ENCODE measurements around the gene PSMA7.

Gene PSMA7

DNA sequence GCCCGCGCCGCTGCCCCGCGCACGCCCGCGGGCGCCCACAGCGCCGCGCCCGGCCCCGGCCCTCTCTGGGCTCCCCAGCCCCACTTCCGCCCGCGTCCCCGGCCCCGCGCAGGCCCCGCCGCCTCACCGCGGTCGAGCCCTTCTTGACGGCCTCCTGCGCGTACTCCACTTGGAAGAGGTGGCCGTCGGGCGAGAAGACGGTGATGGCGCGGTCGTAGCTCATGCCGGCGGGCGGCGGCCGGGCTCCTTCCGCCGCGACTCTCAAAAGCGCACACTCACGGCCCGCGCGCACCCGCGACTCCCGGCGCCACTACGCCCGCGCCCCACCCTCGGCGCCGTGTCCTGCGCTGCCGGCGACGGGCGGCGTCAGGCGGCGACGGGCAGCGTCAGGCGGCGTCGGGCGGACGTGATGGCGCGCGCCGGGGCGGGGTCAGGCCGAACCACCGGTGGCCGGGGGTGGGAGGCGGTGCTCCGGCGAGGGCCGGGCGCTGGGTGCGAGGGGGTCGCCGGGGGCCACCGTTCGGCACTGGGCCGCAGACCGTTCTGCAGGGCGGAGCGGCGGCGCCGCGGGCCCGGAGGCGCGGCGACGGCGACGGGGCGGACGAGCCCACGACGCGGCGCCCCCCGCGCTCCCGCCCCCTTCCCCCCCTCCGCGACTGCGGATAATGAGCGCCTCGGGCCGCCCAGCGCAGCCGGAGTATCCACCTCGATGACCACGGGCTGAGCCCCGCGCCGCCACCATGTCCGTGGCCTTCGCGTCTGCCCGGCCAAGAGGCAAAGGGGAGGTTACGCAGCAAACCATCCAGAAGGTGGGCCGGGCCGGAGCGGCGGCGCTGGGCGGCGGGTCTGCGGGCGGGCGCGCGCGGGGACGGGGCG is at the start of gene PSMA7, which contains the start of gene SS18L1:
TSS of gene PSMA7 (minus strand) at position 314 of the 876 bp plus-strand sequence. CDS start at position 223, 91 bp downstream.
TSS of gene SS18L1 (plus strand) at position 689 of the 876 bp plus-strand sequence. CDS start at position 741, 52 bp downstream.
- H3K9ac ChIP-seq (ENCODE audit: low read length), result peak within 1 kb of the TSS; percentile 54
- no peaks in the 10 kb centered on the region for H3K9me3 ChIP-seq (ENCODE audit: low read length)
- peaks cover 18% of the 10 kb centered on the region for H3K36me3 ChIP-seq (ENCODE audit: insufficient read depth, low read length)
- H3K4me3 ChIP-seq (ENCODE audit: low read depth in 1 of 2, low read length in 2 of 2), result peak within 1 kb of the TSS; percentile 68 to 81
- no peaks in the 10 kb centered on the region for H3K27me3 ChIP-seq (ENCODE audit: control insufficient read depth in 1 of 2, insufficient read depth in 2 of 2, low read length in 2 of 2)
- H3K4me1 ChIP-seq (ENCODE audit: insufficient read depth, low read length), result peaks cover 33% of the 10 kb centered on the region
- peak within 1 kb of the TSS; percentile 75 for H3K27ac ChIP-seq (ENCODE audit: low read depth, low read length)

DNA sequence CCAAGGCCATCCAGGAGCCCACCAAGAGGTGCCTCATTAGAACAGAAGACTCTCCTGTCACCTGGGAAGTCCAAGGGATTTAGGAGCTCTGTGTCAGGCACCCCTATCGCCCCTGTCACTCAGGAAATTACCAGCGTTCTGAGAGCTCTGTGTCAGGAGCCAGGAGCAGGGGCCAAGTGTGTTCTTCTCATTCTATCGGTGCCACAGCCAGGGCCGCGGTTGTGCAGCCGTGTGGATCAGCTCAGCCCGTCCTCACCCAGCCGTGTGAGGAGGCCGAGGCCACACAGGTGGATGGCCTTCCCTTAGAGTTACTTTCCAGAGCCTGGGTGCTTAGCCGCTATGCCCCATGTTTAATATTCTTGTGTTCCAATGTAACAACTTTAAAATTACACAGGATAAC is 49.4 kb upstream of the PSMA7 start:
- Histone ChIP-seq H3K4me3 (ENCODE audit: low read depth in 1 of 2, low read length in 2 of 2) (no peak overlapping the region), H3K9me3 (ENCODE audit: low read length) (no peaks in the 10 kb centered on the region), H3K27me3 (ENCODE audit: control insufficient read depth in 1 of 2, insufficient read depth in 2 of 2, low read length in 2 of 2) (no peaks in the 10 kb centered on the region), H3K27ac (ENCODE audit: low read depth, low read length) (no peak overlapping the region), H3K4me1 (ENCODE audit: insufficient read depth, low read length) (no peaks in the 10 kb centered on the region), H3K9ac (ENCODE audit: low read length) (no peak overlapping the region), H3K36me3 (ENCODE audit: insufficient read depth, low read length) (peaks cover 21% of the 10 kb centered on the region)

DNA sequence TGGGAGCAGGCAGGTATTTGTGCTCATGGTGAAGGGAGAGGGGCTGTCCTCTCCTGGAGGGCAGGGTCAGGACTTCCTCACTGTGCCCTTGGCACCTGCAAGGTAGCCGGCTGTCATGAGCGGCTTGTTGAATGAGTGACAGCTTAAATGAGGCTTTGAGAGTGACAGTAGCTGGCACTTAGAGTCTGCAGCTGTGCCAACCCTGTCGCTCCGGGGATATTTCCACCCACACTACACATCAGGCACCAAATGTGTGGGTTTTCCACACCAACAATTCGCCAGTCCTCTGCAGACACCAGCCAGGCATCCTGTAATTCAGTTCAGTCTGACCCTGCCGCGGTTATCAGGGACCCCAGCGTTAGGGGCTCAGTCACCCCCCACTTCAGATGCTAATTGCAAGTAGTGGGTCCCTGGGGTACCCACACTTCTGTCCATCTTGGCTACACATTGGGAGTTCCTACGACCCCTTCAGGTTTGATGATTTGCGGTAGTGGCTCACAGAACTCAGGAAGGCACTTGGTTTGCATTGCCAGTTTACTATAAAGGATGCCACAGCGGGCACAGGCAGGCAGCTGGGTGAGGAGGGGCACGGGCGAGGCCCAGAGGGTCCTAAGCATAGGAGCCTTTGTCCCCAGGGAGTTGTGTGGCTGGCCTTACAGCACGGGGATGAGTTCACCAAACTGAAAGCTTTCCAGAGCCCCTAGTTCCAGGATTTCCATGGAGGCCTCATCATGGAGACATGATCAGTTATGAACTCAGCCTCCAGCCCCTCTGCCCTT is 48.8 kb upstream of the PSMA7 start:
- Histone ChIP-seq H3K4me1 (ENCODE audit: insufficient read depth, low read length) (no peaks in the 10 kb centered on the region), H3K27me3 (ENCODE audit: control insufficient read depth in 1 of 2, insufficient read depth in 2 of 2, low read length in 2 of 2) (no peaks in the 10 kb centered on the region), H3K4me3 (ENCODE audit: low read depth in 1 of 2, low read length in 2 of 2) (no peak overlapping the region), H3K36me3 (ENCODE audit: insufficient read depth, low read length) (peaks cover 15% of the 10 kb centered on the region), H3K9me3 (ENCODE audit: low read length) (no peaks in the 10 kb centered on the region), H3K9ac (ENCODE audit: low read length) (no peak overlapping the region), H3K27ac (ENCODE audit: low read depth, low read length) (no peak overlapping the region)

DNA sequence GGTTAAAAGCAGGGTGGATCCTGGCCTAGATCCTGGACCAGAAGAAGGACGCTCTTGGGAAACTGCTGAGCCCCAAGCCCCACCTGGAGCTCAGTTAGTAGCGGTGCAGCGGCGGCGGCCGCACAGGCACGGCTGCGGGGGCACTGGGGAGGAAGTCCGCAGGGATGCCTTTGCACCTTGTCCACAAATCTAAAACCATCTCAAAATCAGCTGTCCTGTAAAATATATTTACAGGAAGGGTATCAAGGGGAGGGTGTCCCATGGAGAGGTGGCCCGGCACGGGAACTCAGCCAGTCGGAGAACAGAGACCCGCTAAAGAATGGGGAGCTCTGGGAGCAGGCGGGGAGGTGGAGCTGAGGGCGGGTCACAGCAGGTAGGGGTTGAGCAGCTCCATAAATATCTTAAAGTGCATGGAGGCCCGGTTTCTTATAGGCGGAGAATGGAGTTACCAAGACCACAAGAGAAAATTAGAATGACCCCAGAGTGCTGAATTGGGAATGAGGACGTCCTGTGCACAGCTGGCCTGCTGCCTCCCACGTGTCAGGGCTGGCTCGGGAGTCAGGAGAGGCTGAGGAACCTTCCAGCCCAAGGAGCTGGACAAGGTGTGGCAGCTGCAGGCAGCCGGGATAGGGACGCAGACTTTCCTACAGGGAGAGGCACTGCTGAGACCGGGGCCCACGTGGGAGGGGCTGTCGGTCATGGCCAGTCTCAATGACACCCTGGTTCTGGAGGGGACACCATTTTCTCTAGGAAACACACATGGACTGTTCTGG is 47.6 kb upstream of the PSMA7 start:
- Histone ChIP-seq H3K9me3 (ENCODE audit: low read length) (no peaks in the 10 kb centered on the region), H3K4me3 (ENCODE audit: low read depth in 1 of 2, low read length in 2 of 2) (no peak overlapping the region), H3K27ac (ENCODE audit: low read depth, low read length) (no peak overlapping the region), H3K27me3 (ENCODE audit: control insufficient read depth in 1 of 2, insufficient read depth in 2 of 2, low read length in 2 of 2) (no peaks in the 10 kb centered on the region), H3K9ac (ENCODE audit: low read length) (no peak overlapping the region), H3K4me1 (ENCODE audit: insufficient read depth, low read length) (no peaks in the 10 kb centered on the region), H3K36me3 (ENCODE audit: insufficient read depth, low read length) (peaks cover 15% of the 10 kb centered on the region)

DNA sequence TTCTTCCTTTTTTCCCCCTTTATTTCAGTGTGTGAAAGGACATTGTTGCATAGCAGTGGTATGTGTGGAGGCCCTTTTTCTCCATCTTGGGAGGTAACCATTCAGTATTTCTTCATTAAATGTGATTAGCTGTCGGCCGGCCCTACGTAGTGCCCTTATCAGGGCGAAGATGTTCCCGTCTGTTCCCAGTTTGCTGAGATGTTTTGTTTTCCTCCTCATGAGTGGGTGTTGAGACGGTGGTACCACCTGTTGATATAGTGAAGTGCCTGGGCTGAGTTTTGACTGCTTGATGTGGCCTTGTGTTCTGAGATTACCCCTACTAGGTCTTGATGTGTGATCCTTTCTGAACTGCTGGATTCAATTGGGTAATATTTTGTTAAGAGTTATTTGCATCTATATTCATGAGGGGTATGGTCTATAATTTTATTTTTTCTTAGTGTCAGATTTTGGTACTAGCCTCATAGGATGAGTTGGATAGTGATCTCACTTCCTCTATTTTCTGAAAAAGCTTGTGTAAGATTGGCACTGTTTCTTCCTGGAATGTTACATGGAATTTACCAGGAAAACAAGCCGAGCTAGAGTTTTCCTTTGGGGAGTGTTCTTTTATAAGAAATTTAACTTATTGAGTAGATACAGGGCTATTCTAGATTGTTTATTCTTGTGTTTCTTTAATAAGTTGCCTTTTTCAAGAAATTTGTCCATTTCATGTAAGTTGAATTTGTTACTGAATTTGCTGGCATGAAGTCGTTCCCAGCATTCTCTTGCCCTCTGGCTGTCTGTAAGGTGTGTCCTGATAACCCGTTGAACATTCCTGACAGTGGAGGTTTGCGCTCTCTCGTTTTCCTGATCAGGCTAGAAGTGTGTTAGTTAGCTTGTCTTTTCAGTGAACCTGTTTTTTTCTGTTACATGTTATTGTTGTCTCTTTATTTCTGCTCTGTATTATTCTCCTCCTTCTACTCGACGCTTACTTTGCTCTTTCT is 44.0 kb upstream of the PSMA7 start:
- H3K4me1 ChIP-seq (ENCODE audit: insufficient read depth, low read length), result peaks cover 16% of the 10 kb centered on the region
- H3K9me3 ChIP-seq (ENCODE audit: low read length), result no peaks in the 10 kb centered on the region
- H3K9ac ChIP-seq (ENCODE audit: low read length), result no peak overlapping the region
- no peak overlapping the region for H3K27ac ChIP-seq (ENCODE audit: low read depth, low read length)
- H3K36me3 ChIP-seq (ENCODE audit: insufficient read depth, low read length), result peaks cover 15% of the 10 kb centered on the region
- H3K27me3 ChIP-seq (ENCODE audit: control insufficient read depth in 1 of 2, insufficient read depth in 2 of 2, low read length in 2 of 2), result no peaks in the 10 kb centered on the region
- no peak overlapping the region for H3K4me3 ChIP-seq (ENCODE audit: low read depth in 1 of 2, low read length in 2 of 2)

DNA sequence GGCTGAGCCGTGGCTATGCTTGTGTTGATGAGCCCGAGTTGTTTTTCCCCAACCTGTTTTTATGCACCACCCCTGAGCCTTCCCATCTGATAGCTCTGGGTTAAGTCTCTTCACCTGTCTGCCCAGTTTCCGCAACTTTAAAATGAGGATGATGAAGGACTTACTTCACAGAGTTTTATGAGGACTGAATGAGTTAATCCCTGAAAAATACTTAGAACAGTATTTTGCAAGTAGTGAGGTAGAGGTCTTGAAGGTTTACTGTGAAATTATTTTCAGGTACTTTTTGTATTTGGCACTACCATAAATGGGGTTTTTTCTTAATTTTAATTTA is 42.9 kb upstream of the PSMA7 start:
- Histone ChIP-seq H3K9ac (ENCODE audit: low read length) (no peak overlapping the region), H3K27ac (ENCODE audit: low read depth, low read length) (no peak overlapping the region), H3K4me3 (ENCODE audit: low read depth in 1 of 2, low read length in 2 of 2) (no peak overlapping the region)

DNA sequence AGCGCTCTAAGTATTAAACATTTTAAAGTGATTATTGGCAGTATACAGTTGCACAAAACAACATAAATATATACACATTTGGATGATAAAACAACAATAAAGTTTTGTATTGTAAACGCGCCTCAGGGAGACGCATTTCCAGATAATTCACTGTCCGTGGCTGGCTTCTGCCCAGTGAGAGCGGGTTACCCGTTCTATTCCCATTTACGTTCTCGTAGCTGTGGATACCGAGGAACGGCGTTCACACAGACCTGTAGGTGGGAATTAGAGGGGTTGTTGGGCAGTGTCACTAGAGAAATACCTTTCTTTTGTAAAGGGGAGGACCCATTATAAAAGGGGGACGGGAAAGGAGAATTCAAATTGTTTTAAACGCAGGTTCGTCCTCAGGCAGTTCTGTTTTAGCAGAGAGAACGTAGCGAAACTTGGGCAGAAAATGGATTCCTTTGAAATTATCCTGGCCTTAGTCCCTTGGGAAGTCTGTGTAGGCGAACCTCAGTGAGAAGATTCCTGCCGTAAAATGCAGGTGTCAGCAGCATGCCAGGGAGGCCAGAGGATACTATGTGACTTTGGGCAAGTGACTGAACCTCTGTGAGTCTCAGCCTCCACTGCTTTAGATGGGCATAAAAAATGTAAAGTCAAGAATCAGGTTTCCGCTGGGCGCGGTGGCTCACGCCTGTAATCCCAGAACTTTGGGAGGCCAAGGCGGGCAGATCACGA is 40.4 kb upstream of the PSMA7 start:
- no peaks in the 10 kb centered on the region for H3K27me3 ChIP-seq (ENCODE audit: control insufficient read depth in 1 of 2, insufficient read depth in 2 of 2, low read length in 2 of 2)
- peaks cover 19% of the 10 kb centered on the region for H3K4me1 ChIP-seq (ENCODE audit: insufficient read depth, low read length)
- H3K9me3 ChIP-seq (ENCODE audit: low read length), result no peaks in the 10 kb centered on the region
- H3K36me3 ChIP-seq (ENCODE audit: insufficient read depth, low read length), result no peaks in the 10 kb centered on the region
- H3K27ac ChIP-seq (ENCODE audit: low read depth, low read length), result peak overlapping the region; percentile 95
- peak overlapping the region; percentile 74 to 100 for H3K4me3 ChIP-seq (ENCODE audit: low read depth in 1 of 2, low read length in 2 of 2)
- peak overlapping the region; percentile 62 for H3K9ac ChIP-seq (ENCODE audit: low read length)

More for the DNA sequence above, 42.9 kb upstream of the PSMA7 start:
- Histone ChIP-seq H3K4me1 (ENCODE audit: insufficient read depth, low read length) (peaks cover 19% of the 10 kb centered on the region), H3K9me3 (ENCODE audit: low read length) (no peaks in the 10 kb centered on the region), H3K36me3 (ENCODE audit: insufficient read depth, low read length) (peaks cover 14% of the 10 kb centered on the region), H3K27me3 (ENCODE audit: control insufficient read depth in 1 of 2, insufficient read depth in 2 of 2, low read length in 2 of 2) (no peaks in the 10 kb centered on the region)

DNA sequence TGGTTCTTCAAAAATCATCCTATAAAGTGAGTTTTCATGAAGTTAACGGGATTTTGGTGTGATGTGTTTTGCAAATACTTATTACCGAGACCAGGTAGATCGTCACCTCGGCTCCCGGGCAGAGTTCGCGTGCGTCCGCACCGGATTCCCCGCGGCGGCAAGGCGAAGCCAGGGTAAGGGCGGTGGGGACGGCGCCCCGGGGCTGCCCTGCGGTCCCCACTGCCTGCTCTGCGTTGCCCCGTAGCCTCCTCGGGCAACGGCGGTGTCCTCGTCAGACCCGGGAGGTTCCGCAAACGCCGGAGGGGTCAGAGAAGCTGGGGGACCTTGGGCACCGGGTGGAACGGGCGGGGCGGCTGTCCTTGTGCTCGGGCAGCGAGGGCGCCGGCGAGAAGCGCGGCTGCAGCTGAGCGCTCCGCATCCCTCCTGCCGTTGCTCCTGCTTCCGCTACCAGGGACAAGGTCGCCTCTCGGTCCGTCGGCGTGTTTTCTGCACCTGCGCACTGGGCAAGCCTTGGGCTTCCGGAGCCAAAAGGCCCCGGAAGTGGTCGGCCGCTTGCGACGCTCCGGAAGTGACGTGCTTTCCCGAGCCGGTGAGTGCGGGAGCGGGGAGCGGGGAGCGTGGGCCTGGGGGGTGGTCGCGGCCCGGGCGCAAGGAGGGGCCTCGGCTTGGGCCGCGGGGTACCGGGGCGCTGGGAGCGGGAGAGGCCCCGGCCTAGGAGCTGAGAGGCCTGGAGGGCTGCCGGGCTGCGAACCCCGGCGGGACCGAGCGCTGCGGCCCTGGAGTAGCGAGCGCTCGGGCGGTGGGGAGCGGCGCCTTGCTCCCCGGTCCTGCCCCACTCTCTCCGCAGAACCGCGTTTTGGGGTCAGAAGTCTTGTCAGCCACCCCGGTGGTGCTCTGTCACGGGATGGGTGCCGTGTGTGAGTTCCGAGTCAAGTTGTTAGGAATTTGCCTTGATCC is 39.6 kb upstream of the PSMA7 start, which contains the start of gene MTG2:
TSS of gene MTG2 (plus strand) at position 560 of the 957 bp plus-strand sequence. CDS start 10,393 bp downstream, outside the sequence.
- Histone ChIP-seq H3K4me1 (ENCODE audit: insufficient read depth, low read length) (peaks cover 19% of the 10 kb centered on the region), H3K9ac (ENCODE audit: low read length) (peak within 1 kb of the TSS; percentile 66), H3K4me3 (ENCODE audit: low read depth in 1 of 2, low read length in 2 of 2) (peak within 1 kb of the TSS; percentile 74 to 100), H3K9me3 (ENCODE audit: low read length) (no peaks in the 10 kb centered on the region), H3K27ac (ENCODE audit: low read depth, low read length) (peak within 1 kb of the TSS; percentile 95), H3K27me3 (ENCODE audit: control insufficient read depth in 1 of 2, insufficient read depth in 2 of 2, low read length in 2 of 2) (no peaks in the 10 kb centered on the region), H3K36me3 (ENCODE audit: insufficient read depth, low read length) (no peaks in the 10 kb centered on the region)

DNA sequence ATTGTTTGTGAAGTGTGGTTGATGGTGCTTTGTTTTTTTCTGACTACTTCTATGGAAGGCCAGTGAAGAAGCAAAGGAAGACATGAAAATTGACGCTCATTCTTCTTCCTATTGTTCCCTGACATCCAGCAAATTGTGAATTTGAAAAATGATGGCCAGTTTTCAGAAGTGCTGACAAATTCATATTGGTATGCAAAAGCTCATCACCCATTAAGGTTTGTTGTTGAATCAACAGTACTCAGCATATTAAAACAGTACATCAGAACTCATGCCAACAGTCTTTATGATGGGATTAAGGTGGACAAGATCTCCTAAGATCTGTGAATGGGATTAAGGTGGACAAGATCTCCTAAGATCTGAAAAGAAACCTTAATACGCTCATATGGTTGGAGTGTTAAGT is 38.6 kb upstream of the PSMA7 start:
- Histone ChIP-seq H3K4me3 (ENCODE audit: low read depth in 1 of 2, low read length in 2 of 2) (peak overlapping the region in 1 of 2 donors; percentile 74), H3K27me3 (ENCODE audit: control insufficient read depth in 1 of 2, insufficient read depth in 2 of 2, low read length in 2 of 2) (no peaks in the 10 kb centered on the region), H3K9me3 (ENCODE audit: low read length) (no peaks in the 10 kb centered on the region), H3K36me3 (ENCODE audit: insufficient read depth, low read length) (no peaks in the 10 kb centered on the region), H3K27ac (ENCODE audit: low read depth, low read length) (no peak overlapping the region), H3K4me1 (ENCODE audit: insufficient read depth, low read length) (peaks cover 19% of the 10 kb centered on the region), H3K9ac (ENCODE audit: low read length) (no peak overlapping the region)
